Liver (tissue), 9 donors: ENCODE measurements around the gene TAF9B. TPM values are rescaled to one million over a fixed set of nuclear protein-coding genes. Genes with fewer than 3 reads are reported as not detected.

Experiments
- DNase-seq: peaks from one replicate; pipeline ENCODE4 v3.0.0-alpha.2; 2017; ENCODE audit warnings: low spot score
- H3K27ac ChIP-seq, 2 donors: one replicate each; pipeline ENCODE4 v1.7.0; 2013; ENCODE audit warnings: inconsistent platforms in 2 of 2, low read length in 2 of 2, control low read depth in 1 of 2, low read depth in 1 of 2, mild to moderate bottlenecking in 1 of 2
- H3K27me3 ChIP-seq, 4 donors: one replicate each; pipeline versions ENCODE4 v1.6.1 to v1.7.0; 2013; ENCODE audit warnings: low read length in 3 of 4, inconsistent platforms in 1 of 4, mild to moderate bottlenecking in 1 of 4, moderate library complexity in 1 of 4; ENCODE audit not compliant: control insufficient read depth in 4 of 4, insufficient read depth in 4 of 4
- H3K36me3 ChIP-seq, 4 donors: one replicate each; pipeline versions ENCODE4 v1.6.1 to v1.7.0; 2013; ENCODE audit warnings: low read length in 3 of 4, mild to moderate bottlenecking in 3 of 4, low read depth in 1 of 4, moderate library complexity in 1 of 4; ENCODE audit not compliant: control insufficient read depth in 4 of 4, insufficient read depth in 3 of 4
- H3K4me1 ChIP-seq, 4 donors: one replicate each; pipeline versions ENCODE4 v1.6.1 to v1.7.0; 2013; ENCODE audit warnings: low read length in 3 of 4, mild to moderate bottlenecking in 3 of 4, moderate library complexity in 1 of 4; ENCODE audit not compliant: control insufficient read depth in 4 of 4, insufficient read depth in 4 of 4
- H3K4me3 ChIP-seq, 3 donors: one replicate each; pipeline versions ENCODE4 v1.6.1 to v1.7.0; 2013; ENCODE audit warnings: low read length in 3 of 3, control low read depth in 1 of 3, low read depth in 1 of 3, mild to moderate bottlenecking in 1 of 3
- H3K9ac ChIP-seq, 2 donors: one replicate each; pipeline ENCODE4 v1.7.0; 2013; ENCODE audit warnings: low read length in 2 of 2, mild to moderate bottlenecking in 2 of 2, moderate library complexity in 2 of 2, control low read depth in 1 of 2, low read depth in 1 of 2
- H3K9me3 ChIP-seq, 4 donors: one replicate each; pipeline versions ENCODE4 v1.6.1 to v1.7.0; 2013; ENCODE audit warnings: low read length in 3 of 4; ENCODE audit not compliant: control insufficient read depth in 4 of 4
- EGR1 ChIP-seq, 2 donors: IDR thresholded peaks; 2 replicates each; pipeline ENCODE4 v1.6.1; 2016 to 2018; ENCODE audit warnings: antibody characterized with exemption in 2 of 2, low read depth in 2 of 2
- FOXA1 ChIP-seq: IDR thresholded peaks from 2 replicates; pipeline ENCODE4 v1.6.1; 2016; ENCODE audit warnings: antibody characterized with exemption
- FOXA2 ChIP-seq: IDR thresholded peaks from 2 replicates; pipeline ENCODE4 v1.6.1; 2016; ENCODE audit warnings: antibody characterized with exemption
- GABPA ChIP-seq, 2 donors: IDR thresholded peaks in 1 of 2; conservative IDR thresholded peaks in 1 of 2; 2 replicates each; pipeline ENCODE4 v1.6.1; 2016; ENCODE audit warnings: antibody characterized with exemption in 2 of 2, mild to moderate bottlenecking in 1 of 2, moderate library complexity in 1 of 2
- HNF4A ChIP-seq, 2 donors: conservative IDR thresholded peaks; 2 replicates each; pipeline ENCODE4 v1.6.1; 2016; ENCODE audit warnings: antibody characterized with exemption in 2 of 2, mild to moderate bottlenecking in 2 of 2
- HNF4G ChIP-seq: IDR thresholded peaks from 2 replicates; pipeline ENCODE4 v1.6.1; 2016; ENCODE audit warnings: antibody characterized with exemption
- JUND ChIP-seq, 2 donors: IDR thresholded peaks; 2 replicates each; pipeline ENCODE4 v1.6.1; 2016; ENCODE audit warnings: antibody characterized with exemption in 2 of 2
- NR2F2 ChIP-seq: IDR thresholded peaks from 2 replicates; pipeline ENCODE4 v1.6.1; 2016; ENCODE audit warnings: antibody characterized with exemption
- RAD21 ChIP-seq, 2 donors: IDR thresholded peaks; 2 replicates each; pipeline ENCODE4 v1.6.1; 2016; ENCODE audit warnings: antibody characterized with exemption in 2 of 2, mild to moderate bottlenecking in 2 of 2
- RXRA ChIP-seq, 2 donors: IDR thresholded peaks; 2 replicates each; pipeline ENCODE4 v1.6.1; 2017 to 2018; ENCODE audit warnings: antibody characterized with exemption in 2 of 2, mild to moderate bottlenecking in 1 of 2
- SP1 ChIP-seq: IDR thresholded peaks from 2 replicates; pipeline ENCODE4 v1.6.1; 2018; ENCODE audit warnings: antibody characterized with exemption, mild to moderate bottlenecking
- TAF1 ChIP-seq: conservative IDR thresholded peaks from 2 replicates; pipeline ENCODE4 v1.6.1; 2016; ENCODE audit warnings: antibody characterized with exemption, mild to moderate bottlenecking
- YY1 ChIP-seq: IDR thresholded peaks from 2 replicates; pipeline ENCODE4 v1.6.1; 2016; ENCODE audit warnings: antibody characterized with exemption, mild to moderate bottlenecking
- WGBS: extraction: QIAGEN DNeasy Blood & Tissue Kit; methylation state at CpG from one replicate; pipeline ENCODE4 v1.1.7; 2013; 5-methylcytosine and 5-hydroxymethylcytosine counted together
- polyA plus RNA-seq, 2 donors: library from polyadenylated mRNA; stranded (reverse) in 1 of 2; unstranded in 1 of 2; fragments of 200-250 nt in 1 of 2; fragments of >200 nt in 1 of 2; fragmentation: Nextera tagmentation in 1 of 2; extraction: Ambion mirVana in 1 of 2; gene quantifications; one replicate each; pipeline versions ENCODE4 v1.2.1 to v1.2.3, GENCODE V29; 2013 to 2015
- total RNA-seq, 2 donors: library from RNA; depleted of rRNA; stranded (reverse); fragments of >200 nt; gene quantifications; one replicate each; pipeline ENCODE4 v1.2.3, GENCODE V29; 2014
- TF ChIP-seq, protein P1 (sequence below): fragments of 150-350 bp; IDR thresholded peaks from 2 replicates; pipeline ENCODE4 v1.5.1; 2017; ENCODE audit warnings: improper control_type of control experiment, low read depth, low read length; ENCODE audit not compliant: missing input control
- TF ChIP-seq, protein P2 (sequence below): IDR thresholded peaks from 2 replicates; pipeline ENCODE4 v1.6.1; 2016; ENCODE audit warnings: antibody characterized with exemption
- TF ChIP-seq, protein P3 (sequence below): IDR thresholded peaks from 2 replicates; pipeline ENCODE4 v1.6.1; 2016; ENCODE audit warnings: antibody characterized with exemption
- TF ChIP-seq, protein P4 (sequence below): IDR thresholded peaks from 2 replicates; pipeline ENCODE4 v1.6.1; 2016; ENCODE audit warnings: antibody characterized with exemption, mild to moderate bottlenecking
- TF ChIP-seq, protein P5 (sequence below): IDR thresholded peaks from 2 replicates; pipeline ENCODE4 v1.6.1; 2016; ENCODE audit warnings: antibody characterized with exemption
- donor health status: healthy.
- donor health status: healthy.
- donor health status: healthy.
- donor health status: healthy.
- donor health status: healthy.

Gene TAF9B
- total and polyA plus RNA-seq, 4 donors, result 4.9 to 9.0 (median 7.6) TPM

- H3K27ac ChIP-seq, result no peak overlapping the region
- no peaks in the 10 kb centered on the region for H3K9me3 ChIP-seq
- TF ChIP-seq HNF4G, result no peak
- TF ChIP-seq, protein P1, sequence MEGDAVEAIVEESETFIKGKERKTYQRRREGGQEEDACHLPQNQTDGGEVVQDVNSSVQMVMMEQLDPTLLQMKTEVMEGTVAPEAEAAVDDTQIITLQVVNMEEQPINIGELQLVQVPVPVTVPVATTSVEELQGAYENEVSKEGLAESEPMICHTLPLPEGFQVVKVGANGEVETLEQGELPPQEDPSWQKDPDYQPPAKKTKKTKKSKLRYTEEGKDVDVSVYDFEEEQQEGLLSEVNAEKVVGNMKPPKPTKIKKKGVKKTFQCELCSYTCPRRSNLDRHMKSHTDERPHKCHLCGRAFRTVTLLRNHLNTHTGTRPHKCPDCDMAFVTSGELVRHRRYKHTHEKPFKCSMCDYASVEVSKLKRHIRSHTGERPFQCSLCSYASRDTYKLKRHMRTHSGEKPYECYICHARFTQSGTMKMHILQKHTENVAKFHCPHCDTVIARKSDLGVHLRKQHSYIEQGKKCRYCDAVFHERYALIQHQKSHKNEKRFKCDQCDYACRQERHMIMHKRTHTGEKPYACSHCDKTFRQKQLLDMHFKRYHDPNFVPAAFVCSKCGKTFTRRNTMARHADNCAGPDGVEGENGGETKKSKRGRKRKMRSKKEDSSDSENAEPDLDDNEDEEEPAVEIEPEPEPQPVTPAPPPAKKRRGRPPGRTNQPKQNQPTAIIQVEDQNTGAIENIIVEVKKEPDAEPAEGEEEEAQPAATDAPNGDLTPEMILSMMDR, result no peak
- TF ChIP-seq, protein P2, sequence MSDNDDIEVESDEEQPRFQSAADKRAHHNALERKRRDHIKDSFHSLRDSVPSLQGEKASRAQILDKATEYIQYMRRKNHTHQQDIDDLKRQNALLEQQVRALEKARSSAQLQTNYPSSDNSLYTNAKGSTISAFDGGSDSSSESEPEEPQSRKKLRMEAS, result no peak
- TF ChIP-seq FOXA2, result no peak
- TF ChIP-seq, protein P3, sequence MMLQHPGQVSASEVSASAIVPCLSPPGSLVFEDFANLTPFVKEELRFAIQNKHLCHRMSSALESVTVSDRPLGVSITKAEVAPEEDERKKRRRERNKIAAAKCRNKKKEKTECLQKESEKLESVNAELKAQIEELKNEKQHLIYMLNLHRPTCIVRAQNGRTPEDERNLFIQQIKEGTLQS, result no peak
- no peak for TF ChIP-seq RAD21 (IDR thresholded peaks at IDR 0.05)
- no peak for TF ChIP-seq TAF1
- no peak for TF ChIP-seq JUND (IDR thresholded peaks at IDR 0.05)
- TF ChIP-seq NR2F2, result no peak
- TF ChIP-seq EGR1 (IDR thresholded peaks at IDR 0.05; ENCODE audit: low read depth in 2 of 2), result no peak
- no peak for TF ChIP-seq RXRA (IDR thresholded peaks at IDR 0.05)
- TF ChIP-seq GABPA (IDR thresholded peaks at IDR 0.05 in 1 of 2, conservative IDR thresholded peaks at IDR 0.05 in 1 of 2), result no peak
- TF ChIP-seq, protein P4, sequence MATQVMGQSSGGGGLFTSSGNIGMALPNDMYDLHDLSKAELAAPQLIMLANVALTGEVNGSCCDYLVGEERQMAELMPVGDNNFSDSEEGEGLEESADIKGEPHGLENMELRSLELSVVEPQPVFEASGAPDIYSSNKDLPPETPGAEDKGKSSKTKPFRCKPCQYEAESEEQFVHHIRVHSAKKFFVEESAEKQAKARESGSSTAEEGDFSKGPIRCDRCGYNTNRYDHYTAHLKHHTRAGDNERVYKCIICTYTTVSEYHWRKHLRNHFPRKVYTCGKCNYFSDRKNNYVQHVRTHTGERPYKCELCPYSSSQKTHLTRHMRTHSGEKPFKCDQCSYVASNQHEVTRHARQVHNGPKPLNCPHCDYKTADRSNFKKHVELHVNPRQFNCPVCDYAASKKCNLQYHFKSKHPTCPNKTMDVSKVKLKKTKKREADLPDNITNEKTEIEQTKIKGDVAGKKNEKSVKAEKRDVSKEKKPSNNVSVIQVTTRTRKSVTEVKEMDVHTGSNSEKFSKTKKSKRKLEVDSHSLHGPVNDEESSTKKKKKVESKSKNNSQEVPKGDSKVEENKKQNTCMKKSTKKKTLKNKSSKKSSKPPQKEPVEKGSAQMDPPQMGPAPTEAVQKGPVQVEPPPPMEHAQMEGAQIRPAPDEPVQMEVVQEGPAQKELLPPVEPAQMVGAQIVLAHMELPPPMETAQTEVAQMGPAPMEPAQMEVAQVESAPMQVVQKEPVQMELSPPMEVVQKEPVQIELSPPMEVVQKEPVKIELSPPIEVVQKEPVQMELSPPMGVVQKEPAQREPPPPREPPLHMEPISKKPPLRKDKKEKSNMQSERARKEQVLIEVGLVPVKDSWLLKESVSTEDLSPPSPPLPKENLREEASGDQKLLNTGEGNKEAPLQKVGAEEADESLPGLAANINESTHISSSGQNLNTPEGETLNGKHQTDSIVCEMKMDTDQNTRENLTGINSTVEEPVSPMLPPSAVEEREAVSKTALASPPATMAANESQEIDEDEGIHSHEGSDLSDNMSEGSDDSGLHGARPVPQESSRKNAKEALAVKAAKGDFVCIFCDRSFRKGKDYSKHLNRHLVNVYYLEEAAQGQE, result no peak
- TF ChIP-seq SP1, result no peak
- no peak for TF ChIP-seq HNF4A (conservative IDR thresholded peaks at IDR 0.05)
- TF ChIP-seq YY1, result no peak
- TF ChIP-seq, protein P5, sequence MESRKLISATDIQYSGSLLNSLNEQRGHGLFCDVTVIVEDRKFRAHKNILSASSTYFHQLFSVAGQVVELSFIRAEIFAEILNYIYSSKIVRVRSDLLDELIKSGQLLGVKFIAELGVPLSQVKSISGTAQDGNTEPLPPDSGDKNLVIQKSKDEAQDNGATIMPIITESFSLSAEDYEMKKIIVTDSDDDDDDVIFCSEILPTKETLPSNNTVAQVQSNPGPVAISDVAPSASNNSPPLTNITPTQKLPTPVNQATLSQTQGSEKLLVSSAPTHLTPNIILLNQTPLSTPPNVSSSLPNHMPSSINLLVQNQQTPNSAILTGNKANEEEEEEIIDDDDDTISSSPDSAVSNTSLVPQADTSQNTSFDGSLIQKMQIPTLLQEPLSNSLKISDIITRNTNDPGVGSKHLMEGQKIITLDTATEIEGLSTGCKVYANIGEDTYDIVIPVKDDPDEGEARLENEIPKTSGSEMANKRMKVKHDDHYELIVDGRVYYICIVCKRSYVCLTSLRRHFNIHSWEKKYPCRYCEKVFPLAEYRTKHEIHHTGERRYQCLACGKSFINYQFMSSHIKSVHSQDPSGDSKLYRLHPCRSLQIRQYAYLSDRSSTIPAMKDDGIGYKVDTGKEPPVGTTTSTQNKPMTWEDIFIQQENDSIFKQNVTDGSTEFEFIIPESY, result no peak
- no peak for TF ChIP-seq FOXA1
- H3K4me3 ChIP-seq, result no peak overlapping the region
- H3K9ac ChIP-seq, result no peak overlapping the region
- peaks cover 0 to 3% (median under 1%) of the 10 kb centered on the region in 4 donors for H3K36me3 ChIP-seq
- no peak for DNase-seq
- 82% methylated on average over 4 of the region's 4 CpGs for WGBS
- H3K27me3 ChIP-seq, result no peaks in the 10 kb centered on the region
- H3K4me1 ChIP-seq, result peaks cover 0 to under 1% (median 0%) of the 10 kb centered on the region in 4 donors
These were observed 6.1 kb downstream of the TAF9B start for GRCh38 chrX:78133238-78133960.
